Measurements from ENCODE around the gene HOTAIR. TPM values are rescaled to one million over a fixed set of nuclear protein-coding genes. Genes with fewer than 3 reads are reported as not detected.

Gene HOTAIR
- total RNA-seq, 2 donors from 2014 or later = 0.28 TPM; not detected in 1

DNA sequence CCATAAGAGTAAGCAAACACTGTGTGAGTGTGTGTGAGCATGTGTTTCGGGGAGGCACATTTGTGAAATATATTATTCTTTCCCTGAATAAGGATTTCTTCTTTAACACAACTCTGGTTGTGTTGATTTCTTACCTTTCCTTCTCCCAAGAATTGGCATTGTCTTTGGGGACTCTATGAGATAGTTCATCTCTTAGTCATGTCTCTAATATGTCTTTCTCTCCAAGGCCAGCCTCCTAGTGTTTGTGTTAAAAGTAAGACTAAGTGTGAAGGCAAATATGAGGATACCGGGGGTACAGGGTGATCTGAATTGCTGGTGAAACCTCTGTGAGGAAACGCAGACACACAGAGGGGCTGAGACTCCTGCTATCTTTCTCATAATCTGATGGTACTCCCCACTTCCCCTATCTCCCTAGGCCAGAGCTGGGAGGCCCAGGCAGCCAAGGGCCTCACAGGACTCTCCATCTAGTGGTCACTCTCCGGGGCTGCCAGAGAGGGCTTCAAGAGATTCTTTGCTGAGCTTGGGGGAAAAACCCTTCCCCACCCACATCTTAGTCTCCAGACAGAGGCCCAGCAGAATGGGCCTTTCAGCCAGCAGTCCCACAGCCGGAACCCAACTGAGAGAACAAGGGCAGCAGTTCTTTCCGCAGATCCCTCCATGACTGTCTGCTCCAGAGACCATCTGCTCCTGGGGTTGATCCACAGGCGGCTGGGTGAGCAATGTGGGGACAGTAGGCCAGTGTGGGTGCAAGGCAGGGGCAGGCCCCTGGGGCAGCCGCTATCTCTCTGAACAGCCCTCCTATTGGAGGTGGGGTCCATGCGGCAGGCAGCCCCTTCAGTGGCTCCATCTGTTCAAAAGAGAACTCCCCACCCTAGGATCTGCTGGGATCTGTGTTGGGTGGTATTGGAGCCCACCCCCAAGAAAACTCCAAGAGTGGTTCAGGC lies 25.8 kb downstream of the HOTAIR start:
- Histone ChIP-seq H3K27ac (no peak overlapping the region), H3K4me3 (no peak overlapping the region), H3K9me3 (no peaks in the 10 kb centered on the region), H3K4me1 (replicated peaks) (no peaks in the 10 kb centered on the region), H3K27me3 (replicated peaks; ENCODE audit: insufficient read depth) (peaks cover 53% of the 10 kb centered on the region), H3K36me3 (no peaks in the 10 kb centered on the region)
- TF ChIP-seq POLR2A (IDR thresholded peaks at IDR 0.05) (no peak), POLR2AphosphoS5 (IDR thresholded peaks at IDR 0.05) (no peak)
- TF ChIP-seq, protein P1, sequence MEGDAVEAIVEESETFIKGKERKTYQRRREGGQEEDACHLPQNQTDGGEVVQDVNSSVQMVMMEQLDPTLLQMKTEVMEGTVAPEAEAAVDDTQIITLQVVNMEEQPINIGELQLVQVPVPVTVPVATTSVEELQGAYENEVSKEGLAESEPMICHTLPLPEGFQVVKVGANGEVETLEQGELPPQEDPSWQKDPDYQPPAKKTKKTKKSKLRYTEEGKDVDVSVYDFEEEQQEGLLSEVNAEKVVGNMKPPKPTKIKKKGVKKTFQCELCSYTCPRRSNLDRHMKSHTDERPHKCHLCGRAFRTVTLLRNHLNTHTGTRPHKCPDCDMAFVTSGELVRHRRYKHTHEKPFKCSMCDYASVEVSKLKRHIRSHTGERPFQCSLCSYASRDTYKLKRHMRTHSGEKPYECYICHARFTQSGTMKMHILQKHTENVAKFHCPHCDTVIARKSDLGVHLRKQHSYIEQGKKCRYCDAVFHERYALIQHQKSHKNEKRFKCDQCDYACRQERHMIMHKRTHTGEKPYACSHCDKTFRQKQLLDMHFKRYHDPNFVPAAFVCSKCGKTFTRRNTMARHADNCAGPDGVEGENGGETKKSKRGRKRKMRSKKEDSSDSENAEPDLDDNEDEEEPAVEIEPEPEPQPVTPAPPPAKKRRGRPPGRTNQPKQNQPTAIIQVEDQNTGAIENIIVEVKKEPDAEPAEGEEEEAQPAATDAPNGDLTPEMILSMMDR (IDR thresholded peaks at IDR 0.05) = no peak
- 57% methylated on average over 9 of the region's 9 CpGs for WGBS
- intact Hi-C loops (cut with DNase I) = no loop called here
- DNase-seq (ENCODE audit: low spot score) = no peak

DNA sequence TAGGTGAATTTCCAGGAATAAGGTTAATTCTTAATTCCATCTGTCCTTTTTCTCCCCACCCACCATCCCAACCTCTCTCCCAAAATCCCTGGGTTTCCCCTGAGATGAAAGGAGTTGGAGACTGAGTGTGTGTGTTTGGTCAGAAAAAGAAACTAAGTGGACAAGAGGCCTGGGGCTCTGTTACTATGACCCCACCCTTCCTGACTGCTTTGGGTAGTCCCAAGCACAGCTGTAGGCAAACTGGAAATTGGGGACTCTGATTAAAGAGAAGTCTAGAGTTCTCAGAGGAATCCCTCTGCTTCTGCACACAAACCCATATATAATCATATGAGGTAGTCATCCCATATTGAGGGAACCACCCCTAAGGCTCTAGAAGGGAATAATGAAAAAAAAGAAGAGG lies 27.0 kb downstream of the HOTAIR start:
- H3K27me3 ChIP-seq (replicated peaks; ENCODE audit: insufficient read depth) = peaks cover 49% of the 10 kb centered on the region
- H3K4me3 ChIP-seq = no peak overlapping the region
- no peaks in the 10 kb centered on the region for H3K36me3 ChIP-seq
- DNase-seq (ENCODE audit: low spot score) = no peak
- H3K4me1 ChIP-seq (replicated peaks) = no peaks in the 10 kb centered on the region
- no peak overlapping the region for H3K27ac ChIP-seq
- H3K9me3 ChIP-seq = no peaks in the 10 kb centered on the region
- intact Hi-C loops (cut with DNase I) = no loop called here
- TF ChIP-seq POLR2AphosphoS5 (IDR thresholded peaks at IDR 0.05) = no peak
- TF ChIP-seq, protein P1 (IDR thresholded peaks at IDR 0.05) = no peak
- no peak for TF ChIP-seq POLR2A (IDR thresholded peaks at IDR 0.05)

DNA sequence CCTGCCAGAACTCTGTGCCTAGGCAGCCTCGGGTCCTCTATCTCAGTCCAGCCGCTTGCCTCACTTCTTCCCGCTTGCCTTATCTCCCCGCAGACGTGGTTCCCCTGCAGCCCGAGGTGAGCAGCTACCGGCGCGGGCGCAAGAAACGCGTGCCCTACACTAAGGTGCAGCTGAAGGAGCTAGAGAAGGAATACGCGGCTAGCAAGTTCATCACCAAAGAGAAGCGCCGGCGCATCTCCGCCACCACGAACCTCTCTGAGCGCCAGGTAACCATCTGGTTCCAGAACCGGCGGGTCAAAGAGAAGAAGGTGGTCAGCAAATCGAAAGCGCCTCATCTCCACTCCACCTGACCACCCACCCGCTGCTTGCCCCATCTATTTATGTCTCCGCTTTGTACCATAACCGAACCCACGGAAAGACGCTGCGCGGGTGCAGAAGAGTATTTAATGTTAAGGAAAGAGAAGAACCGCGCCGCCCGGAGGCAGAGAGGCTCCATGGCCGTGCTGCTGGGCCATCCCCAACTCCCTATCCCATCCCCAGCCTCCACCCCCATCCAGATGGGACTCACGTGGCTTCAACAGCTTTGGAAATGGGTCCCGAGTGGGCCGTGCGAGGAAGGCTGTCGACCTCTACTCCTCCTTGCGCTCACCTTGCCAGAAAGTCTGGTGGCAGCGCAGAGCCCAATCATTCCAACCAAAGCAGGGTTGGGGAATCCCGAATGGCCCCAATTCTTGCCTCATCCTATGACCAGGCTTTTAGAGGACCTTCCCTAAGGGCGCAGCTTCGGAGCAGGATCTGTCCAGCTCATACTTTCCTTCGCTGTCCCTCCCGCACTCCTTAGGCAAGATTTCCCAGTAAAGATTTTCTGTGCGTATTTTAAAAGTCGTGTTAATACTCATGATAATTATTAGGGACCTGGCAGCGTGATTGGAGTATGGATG lies 29.6 kb downstream of the HOTAIR start:
- WGBS = 42% methylated on average over 51 of the region's 51 CpGs
- intact Hi-C loops (cut with DNase I) = no loop called here
- H3K9me3 ChIP-seq = no peaks in the 10 kb centered on the region
- TF ChIP-seq, protein P1 (IDR thresholded peaks at IDR 0.05) = no peak
- TF ChIP-seq POLR2AphosphoS5 (IDR thresholded peaks at IDR 0.05) (no peak), POLR2A (IDR thresholded peaks at IDR 0.05) (no peak)
- H3K4me1 ChIP-seq (replicated peaks) = no peaks in the 10 kb centered on the region
- H3K36me3 ChIP-seq = no peaks in the 10 kb centered on the region
- no peak overlapping the region for H3K4me3 ChIP-seq
- no peak overlapping the region for H3K27ac ChIP-seq
- H3K27me3 ChIP-seq (replicated peaks; ENCODE audit: insufficient read depth) = peaks cover 38% of the 10 kb centered on the region
- no peak for DNase-seq (ENCODE audit: low spot score)

DNA sequence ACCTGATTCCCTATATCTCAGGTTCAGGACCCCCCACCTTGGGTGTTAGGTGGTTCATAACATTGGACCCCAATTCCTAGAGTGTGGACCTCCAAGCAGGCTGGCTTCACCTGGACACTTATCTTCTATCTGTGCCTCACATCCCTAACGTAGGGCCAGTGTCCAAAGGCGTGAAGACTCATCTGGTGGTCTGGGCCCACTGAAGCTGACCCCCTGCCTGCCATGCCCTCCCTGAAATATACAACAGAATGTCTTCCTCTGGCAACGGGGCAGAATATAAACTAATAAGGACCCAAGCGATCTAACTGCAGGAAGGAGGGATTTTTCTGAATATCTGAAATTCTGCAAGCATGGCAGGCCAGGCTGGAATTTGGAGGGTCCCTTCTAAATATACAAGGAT lies 30.5 kb downstream of the HOTAIR start:
- peaks cover 35% of the 10 kb centered on the region for H3K27me3 ChIP-seq (replicated peaks; ENCODE audit: insufficient read depth)
- H3K4me3 ChIP-seq = no peak overlapping the region
- H3K4me1 ChIP-seq (replicated peaks) = no peaks in the 10 kb centered on the region
- no peaks in the 10 kb centered on the region for H3K36me3 ChIP-seq
- TF ChIP-seq, protein P1 (IDR thresholded peaks at IDR 0.05) = no peak
- TF ChIP-seq POLR2A (IDR thresholded peaks at IDR 0.05) = no peak
- TF ChIP-seq POLR2AphosphoS5 (IDR thresholded peaks at IDR 0.05) = no peak
- H3K9me3 ChIP-seq = no peaks in the 10 kb centered on the region
- intact Hi-C loops (cut with DNase I) = no loop called here
- DNase-seq (ENCODE audit: low spot score) = no peak
- no peak overlapping the region for H3K27ac ChIP-seq
- WGBS = 53% methylated on average over 4 of the region's 4 CpGs
